ENCODE measurements around the gene HK1. TPM values are rescaled to one million over a fixed set of nuclear protein-coding genes. Genes with fewer than 3 reads are reported as not detected.
A peak's percentile ranks its signal among the peaks of the same experiment; 100 is the strongest.

The HK1 gene
- 100 to 1,000 TPM; 126 to 127 TPM for total RNA-seq

- peaks cover 4% of the 10 kb centered on the region for H3K27me3 Mint-ChIP-seq
- no peaks in the 10 kb centered on the region for H3K36me3 Mint-ChIP-seq (ENCODE audit: low read depth)
- H3K27ac Mint-ChIP-seq, result no peak within 1 kb of the TSS
- H3K4me1 Mint-ChIP-seq, result no peaks in the 10 kb centered on the region
- ChIA-PET CTCF (interaction anchor here (1.3 to 2.5 kb wide), 3 partner anchors 9 to 21 kb away, joined by 7 to 9 read pairs (median 7); no protein-coding TSS in a partner anchor), POLR2A (no interaction called here)
- DNase-seq, result no peak
- H3K4me3 Mint-ChIP-seq, result no peak within 1 kb of the TSS
- H3K9me3 Mint-ChIP-seq, result no peaks in the 10 kb centered on the region
Measured at GRCh38 chr10:69278446-69278963, at the start of gene HK1. Gene HK1, plus strand, starts transcription at chr10:69278496.

- Mint-ChIP-seq H3K27me3 (peaks cover 1% of the 10 kb centered on the region), H3K36me3 (ENCODE audit: low read depth) (peaks cover 4% of the 10 kb centered on the region), H3K4me1 (peaks cover 90% of the 10 kb centered on the region), H3K27ac (peak overlapping the region; percentile 95), H3K9me3 (no peaks in the 10 kb centered on the region), H3K4me3 (peak overlapping the region; percentile 62)
- ChIA-PET CTCF (interaction anchor here (0.6 to 1.8 kb wide), 15 partner anchors 8 to 287 kb away, joined by 3 to 8 read pairs (median 4); partner anchors contain the start of gene HKDC1), POLR2A (no interaction called here)
- DNase-seq, result no peak
Measured at GRCh38 chr10:69229616-69229916, 48.7 kb upstream of the HK1 start.

GRCh38 chr10:69230128-69230527, 48.2 kb upstream of the HK1 start:
- ChIA-PET POLR2A (no interaction called here), CTCF (interaction anchor here (0.8 to 3.5 kb wide), 6 partner anchors 10 to 162 kb away, joined by 3 to 19 read pairs (median 3); partner anchors contain the start of gene HKDC1)
- Mint-ChIP-seq H3K27ac (peak overlapping the region; percentile 95), H3K9me3 (no peaks in the 10 kb centered on the region), H3K4me3 (peak overlapping the region; percentile 62), H3K27me3 (peaks cover 1% of the 10 kb centered on the region), H3K4me1 (peaks cover 86% of the 10 kb centered on the region), H3K36me3 (ENCODE audit: low read depth) (peaks cover 4% of the 10 kb centered on the region)
- no peak for DNase-seq

- POLR2A ChIA-PET, result no interaction called here
- Mint-ChIP-seq H3K36me3 (ENCODE audit: low read depth) (peaks cover 4% of the 10 kb centered on the region), H3K4me1 (peaks cover 76% of the 10 kb centered on the region), H3K9me3 (no peaks in the 10 kb centered on the region), H3K4me3 (peak overlapping the region; percentile 74), H3K27ac (peak overlapping the region; percentile 91), H3K27me3 (peaks cover 1% of the 10 kb centered on the region)
- DNase-seq, result no peak
- CTCF ChIA-PET, result interaction anchor here (0.9 to 3.5 kb wide), 4 partner anchors 7 to 176 kb away, joined by 3 to 19 read pairs (median 6); no protein-coding TSS in a partner anchor
Measured at GRCh38 chr10:69232252-69232651, 46.0 kb upstream of the HK1 start.

- ChIA-PET POLR2A (no interaction called here), CTCF (interaction anchor here (0.9 to 3.5 kb wide), 3 partner anchors 107 to 175 kb away, joined by 3 to 19 read pairs (median 10); no protein-coding TSS in a partner anchor)
- H3K27ac Mint-ChIP-seq, result peak overlapping the region; percentile 91
- H3K4me1 Mint-ChIP-seq, result peaks cover 76% of the 10 kb centered on the region
- no peaks in the 10 kb centered on the region for H3K9me3 Mint-ChIP-seq
- DNase-seq, result peak; percentile 60
- H3K36me3 Mint-ChIP-seq (ENCODE audit: low read depth), result peaks cover 4% of the 10 kb centered on the region
- H3K27me3 Mint-ChIP-seq, result peaks cover 1% of the 10 kb centered on the region
- peak overlapping the region; percentile 74 for H3K4me3 Mint-ChIP-seq
Measured at GRCh38 chr10:69232736-69233480, 45.4 kb upstream of the HK1 start.

- ChIA-PET CTCF (interaction anchor here (0.8 to 2.5 kb wide), 4 partner anchors 115 to 174 kb away, joined by 3 to 11 read pairs (median 4); no protein-coding TSS in a partner anchor), POLR2A (no interaction called here)
- Mint-ChIP-seq H3K27me3 (peaks cover 1% of the 10 kb centered on the region), H3K36me3 (ENCODE audit: low read depth) (peaks cover 4% of the 10 kb centered on the region), H3K9me3 (no peaks in the 10 kb centered on the region), H3K27ac (no peak overlapping the region), H3K4me3 (no peak overlapping the region), H3K4me1 (peaks cover 65% of the 10 kb centered on the region)
- no peak for DNase-seq
Measured at GRCh38 chr10:69234447-69234846, 43.8 kb upstream of the HK1 start.

- Mint-ChIP-seq H3K4me1 (peaks cover 40% of the 10 kb centered on the region), H3K27ac (no peak overlapping the region), H3K9me3 (no peaks in the 10 kb centered on the region), H3K27me3 (no peaks in the 10 kb centered on the region), H3K4me3 (no peak overlapping the region), H3K36me3 (ENCODE audit: low read depth) (no peaks in the 10 kb centered on the region)
- CTCF ChIA-PET, result interaction anchor here (1.2 to 4.0 kb wide), 8 partner anchors 9 to 160 kb away, joined by 4 to 25 read pairs (median 6); no protein-coding TSS in a partner anchor
- peak; percentile 90 for DNase-seq
- POLR2A ChIA-PET, result no interaction called here
Measured at GRCh38 chr10:69237528-69238159, 40.7 kb upstream of the HK1 start.

- H3K4me3 Mint-ChIP-seq, result no peak overlapping the region
- POLR2A ChIA-PET, result no interaction called here
- no peaks in the 10 kb centered on the region for H3K9me3 Mint-ChIP-seq
- CTCF ChIA-PET, result interaction anchor here (0.6 to 4.0 kb wide), 11 partner anchors 8 to 168 kb away, joined by 3 to 25 read pairs (median 6); no protein-coding TSS in a partner anchor
- no peak for DNase-seq
- H3K4me1 Mint-ChIP-seq, result peaks cover 28% of the 10 kb centered on the region
- H3K27ac Mint-ChIP-seq, result no peak overlapping the region
- H3K36me3 Mint-ChIP-seq (ENCODE audit: low read depth), result no peaks in the 10 kb centered on the region
- no peaks in the 10 kb centered on the region for H3K27me3 Mint-ChIP-seq
Measured at GRCh38 chr10:69239136-69239535, 39.2 kb upstream of the HK1 start.

GRCh38 chr10:69239816-69240434, 38.4 kb upstream of the HK1 start:
- CTCF ChIA-PET, result interaction anchor here (0.9 to 4.0 kb wide), 4 partner anchors 8 to 153 kb away, joined by 3 to 25 read pairs (median 4); no protein-coding TSS in a partner anchor
- H3K4me1 Mint-ChIP-seq, result peaks cover 25% of the 10 kb centered on the region
- H3K9me3 Mint-ChIP-seq, result no peaks in the 10 kb centered on the region
- H3K4me3 Mint-ChIP-seq, result no peak overlapping the region
- DNase-seq, result no peak
- H3K27ac Mint-ChIP-seq, result peak overlapping the region; percentile 9
- no peaks in the 10 kb centered on the region for H3K36me3 Mint-ChIP-seq (ENCODE audit: low read depth)
- H3K27me3 Mint-ChIP-seq, result no peaks in the 10 kb centered on the region
- POLR2A ChIA-PET, result no interaction called here

GRCh38 chr10:69240455-69240854, 37.8 kb upstream of the HK1 start:
- Mint-ChIP-seq H3K27me3 (no peaks in the 10 kb centered on the region), H3K4me3 (no peak overlapping the region), H3K27ac (no peak overlapping the region), H3K36me3 (ENCODE audit: low read depth) (no peaks in the 10 kb centered on the region), H3K4me1 (peaks cover 22% of the 10 kb centered on the region), H3K9me3 (no peaks in the 10 kb centered on the region)
- ChIA-PET CTCF (interaction anchor here (4.0 kb wide), 1 partner anchor 152 kb away, joined by 25 read pairs; no protein-coding TSS in a partner anchor), POLR2A (no interaction called here)
- no peak for DNase-seq

GRCh38 chr10:69241575-69241974, 36.7 kb upstream of the HK1 start:
- ChIA-PET POLR2A (interaction anchor here (0.6 kb wide), 1 partner anchor 12 kb away, joined by 4 read pairs; no protein-coding TSS in a partner anchor), CTCF (interaction anchor here (0.6 kb wide), 1 partner anchor 74 kb away, joined by 3 read pairs; no protein-coding TSS in a partner anchor)
- no peak overlapping the region for H3K27ac Mint-ChIP-seq
- no peak overlapping the region for H3K4me3 Mint-ChIP-seq
- H3K4me1 Mint-ChIP-seq, result peaks cover 19% of the 10 kb centered on the region
- no peaks in the 10 kb centered on the region for H3K27me3 Mint-ChIP-seq
- no peak for DNase-seq
- no peaks in the 10 kb centered on the region for H3K9me3 Mint-ChIP-seq
- no peaks in the 10 kb centered on the region for H3K36me3 Mint-ChIP-seq (ENCODE audit: low read depth)

- ChIA-PET POLR2A (interaction anchor here (0.6 kb wide), 1 partner anchor 12 kb away, joined by 4 read pairs; no protein-coding TSS in a partner anchor), CTCF (interaction anchor here (0.6 kb wide), 1 partner anchor 73 kb away, joined by 3 read pairs; no protein-coding TSS in a partner anchor)
- Mint-ChIP-seq H3K27ac (no peak overlapping the region), H3K27me3 (no peaks in the 10 kb centered on the region), H3K4me1 (peaks cover 17% of the 10 kb centered on the region), H3K4me3 (no peak overlapping the region), H3K9me3 (no peaks in the 10 kb centered on the region), H3K36me3 (ENCODE audit: low read depth) (no peaks in the 10 kb centered on the region)
- DNase-seq, result no peak
Measured at GRCh38 chr10:69242040-69242851, 36.0 kb upstream of the HK1 start.

Measured in activated CD4-positive, alpha-beta T cell treated with anti-CD3 and anti-CD28 coated beads, Interleukin-2, amount 10 ng/mL, durations not matched to agents 7 days and 5 days (primary cell).